HepG2 (cell line): Measurements from ENCODE around the gene SLF1. TPM values are rescaled to one million over a fixed set of nuclear protein-coding genes. Genes with fewer than 3 reads are reported as not detected.

Experiments used
- ATAC-seq: fragments of 200-7000 bp; cut with Tn5 transposase; 3 replicates; pipeline ENCODE4 v1.9.1; 2020; ENCODE audit warnings: mild to moderate bottlenecking, moderate library complexity
- BruUV-seq: library from RNA; stranded (reverse); fragments of 400-500 nt; replicated peaks from 2 replicates; lab custom pipeline; 2021; lab: Mats Ljungman, UMichigan
- CTCF ChIA-PET: fragments of 300-600 bp; formaldehyde crosslinking; extraction: SDS; loops from one replicate; lab custom pipeline; 2021; ENCODE audit warnings: low total read pairs, inconsistent platforms, low intra/inter-chr PET ratio; lab: Yijun Ruan, JAX
- POLR2A ChIA-PET: fragments of 350-600 bp; sonication (Branson Sonifier 250); formaldehyde crosslinking; loops from one replicate; lab custom pipeline; 2020; ENCODE audit warnings: antibody characterized with exemption, inconsistent platforms; lab: Yijun Ruan, JAX
- DNase-seq: peaks from one replicate; pipeline ENCODE4 v3.0.0-alpha.2; 2015; ENCODE audit warnings: low spot score
- FAIRE-seq: peaks from 3 replicates; lab custom pipeline; 2011; peaks lifted over from hg19 to GRCh38; lab: Jason Lieb, UNC
- H2AFZ ChIP-seq: one replicate; pipeline ENCODE4 v1.6.1; 2011; ENCODE audit warnings: low read length, inconsistent platforms
- H3K27ac ChIP-seq: fragments of 300-600 bp; 3 replicates; pipeline ENCODE4 v1.8.0; 2011; ENCODE audit warnings: mixed run types, mild to moderate bottlenecking, mixed read lengths, low read length, inconsistent platforms; ENCODE audit not compliant: insufficient read depth; ENCODE audit errors: extremely low read length
- H3K27me3 ChIP-seq, 2 experiments: fragments of 200-600 bp in 1 of 2; 2 replicates in 1 of 2; 3 replicates in 1 of 2; pipeline versions ENCODE4 v1.6.0 to v1.8.0; 2011; ENCODE audit warnings: low read length in 2 of 2, mild to moderate bottlenecking in 2 of 2, moderate library complexity in 2 of 2, inconsistent platforms in 1 of 2; ENCODE audit not compliant: insufficient read depth in 2 of 2, control insufficient read depth in 1 of 2
- H3K36me3 ChIP-seq, 2 experiments: fragments of 200-600 bp in 1 of 2; replicated peaks in 1 of 2; 2 replicates in 1 of 2; 3 replicates in 1 of 2; pipeline versions ENCODE4 v1.5.1 to v1.8.0; 2011; ENCODE audit warnings: low read length in 2 of 2, inconsistent platforms in 1 of 2; ENCODE audit not compliant: insufficient read depth in 2 of 2, control insufficient read depth in 1 of 2
- H3K4me1 ChIP-seq: 2 replicates; pipeline ENCODE4 v1.5.1; 2012; ENCODE audit warnings: low read length, inconsistent platforms; ENCODE audit not compliant: insufficient read depth
- H3K4me2 ChIP-seq: 2 replicates; pipeline ENCODE4 v1.6.0; 2011; ENCODE audit warnings: low read depth, low read length, inconsistent platforms
- H3K4me3 ChIP-seq, 3 experiments: fragments of 200-600 bp in 1 of 3; sonication (generic), shearing (Covaris generic) in 1 of 3; replicated peaks in 1 of 3; 2 replicates each; pipeline ENCODE4 v1.5.1; 2011 to 2016; ENCODE audit warnings: low read length in 3 of 3, inconsistent platforms in 2 of 3, low read depth in 2 of 3, mild to moderate bottlenecking in 2 of 3, control low read depth in 1 of 3, mixed read lengths in 1 of 3; ENCODE audit not compliant: insufficient read depth in 1 of 3
- H3K79me2 ChIP-seq: one replicate; pipeline ENCODE4 v1.6.1; 2011; ENCODE audit warnings: low read length, inconsistent platforms; ENCODE audit not compliant: insufficient read depth
- H3K9ac ChIP-seq: 2 replicates; pipeline ENCODE4 v1.6.0; 2011; ENCODE audit warnings: mild to moderate bottlenecking, low read depth, low read length, inconsistent platforms; ENCODE audit not compliant: insufficient read depth
- H3K9me3 ChIP-seq: 2 replicates; pipeline ENCODE4 v1.5.1; 2012; ENCODE audit warnings: mild to moderate bottlenecking, low read length
- H4K20me1 ChIP-seq: 2 replicates; pipeline ENCODE4 v1.6.0; 2011; ENCODE audit warnings: inconsistent platforms, mild to moderate bottlenecking, low read length, moderate library complexity; ENCODE audit not compliant: insufficient read depth
- AHR ChIP-seq: IDR thresholded peaks from 2 replicates; pipeline ENCODE4 v1.6.1; 2018; ENCODE audit warnings: missing genetic modification reagents, missing compliant biosample characterization
- CCDC6 ChIP-seq: sonication (generic); formaldehyde crosslinking; IDR thresholded peaks from 2 replicates; pipeline ENCODE4 v1.8.1; 2022; ENCODE audit warnings: mild to moderate bottlenecking, missing genetic modification reagents, moderate library complexity
- CEBPG ChIP-seq: IDR thresholded peaks from 2 replicates; pipeline ENCODE4 v1.6.1; 2016
- DPF2 ChIP-seq: sonication (generic); formaldehyde crosslinking; IDR thresholded peaks from 2 replicates; pipeline ENCODE4 v1.4.0; 2020; ENCODE audit warnings: mild to moderate bottlenecking, low read depth, missing genetic modification reagents, borderline replicate concordance
- ESRRA ChIP-seq: sonication (generic); formaldehyde crosslinking; IDR thresholded peaks from 2 replicates; pipeline ENCODE4 v1.5.1; 2020; ENCODE audit warnings: mild to moderate bottlenecking, low read depth, missing genetic modification reagents
- POGZ ChIP-seq: sonication (generic); formaldehyde crosslinking; IDR thresholded peaks from 2 replicates; pipeline ENCODE4 v1.4.0; 2020; ENCODE audit warnings: mild to moderate bottlenecking, missing genetic modification reagents
- SKI ChIP-seq: fragments of 450-650 bp; IDR thresholded peaks from one replicate; pipeline ENCODE4 v1.6.1; 2018; ENCODE audit warnings: mild to moderate bottlenecking; ENCODE audit not compliant: partially characterized antibody
- TEAD3 ChIP-seq: optimal IDR thresholded peaks from 2 replicates; pipeline ENCODE3; 2016; ENCODE audit warnings: borderline replicate concordance
- ZNF572 ChIP-seq: sonication (generic); formaldehyde crosslinking; IDR thresholded peaks from 2 replicates; pipeline ENCODE4 v1.5.1; 2020; ENCODE audit warnings: mild to moderate bottlenecking, missing genetic modification reagents
- WGBS: methylation state at CpG from one replicate; pipeline ENCODE4 v1.1.6; 2017; ENCODE audit warnings: low lambda C conversion rate; 5-methylcytosine and 5-hydroxymethylcytosine counted together
- in situ Hi-C: cut with HindIII; loops from 2 replicates; pipeline ENCODE4 v1.10.0; 2017; ENCODE audit warnings: low pct_unique_long_range_greater_than_20kb; ENCODE audit not compliant: extremely low pct_ligation_motif_present
- intact Hi-C: fragments of 100-400 bp; cut with micrococcal nuclease; formaldehyde crosslinking; loops from one replicate; pipeline ENCODE4 v1.10.0; 2022; ENCODE audit not compliant: unreplicated experiment
- polyA plus RNA-seq, 8 experiments: library from polyadenylated mRNA; depleted of rRNA in 3 of 8; stranded (reverse) in 7 of 8; unstranded in 1 of 8; fragments of >200 nt; fragmentation: Illumina TruSeq in 4 of 8; extraction: Trizol in 4 of 8; gene quantifications; 2 replicates each; pipeline versions ENCODE4 v1.2.1 to v1.2.3, GENCODE V29; 2011 to 2016; ENCODE audit warnings: low read depth in 4 of 8, missing spikeins in 1 of 8, mixed read lengths in 1 of 8; ENCODE audit not compliant: insufficient read depth in 1 of 8
- total RNA-seq, 5 experiments: library from RNA; depleted of rRNA; stranded (reverse); fragments of >200 nt; fragmentation: Illumina TruSeq; extraction: Trizol; gene quantifications; 2 replicates each; pipeline ENCODE4 v1.2.3, GENCODE V29; 2016; ENCODE audit warnings: low read depth in 1 of 5

Gene SLF1
- total and polyA plus RNA-seq, 2 of the 13 experiments (the other 11 are each of a cell fraction or from before 2014, with no cell fraction given), result 2.1 to 9.1 TPM

DNA sequence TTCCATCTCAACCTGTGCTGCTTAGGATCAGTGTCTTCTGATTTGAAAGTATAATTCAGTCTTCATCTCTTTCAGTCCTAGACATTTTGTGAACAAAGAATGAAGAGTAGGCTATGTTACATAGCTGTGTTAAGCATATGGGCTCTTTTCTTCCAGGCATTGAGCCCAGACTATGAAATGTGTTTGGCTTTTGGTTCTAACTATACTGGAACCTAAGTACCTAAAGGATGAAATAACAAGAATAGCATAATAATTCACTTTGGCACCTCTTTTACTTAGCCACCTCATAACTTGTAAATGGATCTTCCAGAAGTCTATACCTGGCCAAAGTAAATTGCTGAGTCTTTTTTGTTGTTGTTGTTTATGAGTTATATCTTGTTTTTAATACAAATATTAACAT is 71.4 kb downstream of the SLF1 start (continued):
- TF ChIP-seq POGZ (CRISPR knock-in tag), result no peak
- TF ChIP-seq ESRRA, result no peak
- no peak for TF ChIP-seq AHR (CRISPR knock-in tag)
- TF ChIP-seq CEBPG (CRISPR knock-in tag), result no peak
- no peak for TF ChIP-seq DPF2 (CRISPR knock-in tag)
- TF ChIP-seq, all 625 proteins: peak for 0

DNA sequence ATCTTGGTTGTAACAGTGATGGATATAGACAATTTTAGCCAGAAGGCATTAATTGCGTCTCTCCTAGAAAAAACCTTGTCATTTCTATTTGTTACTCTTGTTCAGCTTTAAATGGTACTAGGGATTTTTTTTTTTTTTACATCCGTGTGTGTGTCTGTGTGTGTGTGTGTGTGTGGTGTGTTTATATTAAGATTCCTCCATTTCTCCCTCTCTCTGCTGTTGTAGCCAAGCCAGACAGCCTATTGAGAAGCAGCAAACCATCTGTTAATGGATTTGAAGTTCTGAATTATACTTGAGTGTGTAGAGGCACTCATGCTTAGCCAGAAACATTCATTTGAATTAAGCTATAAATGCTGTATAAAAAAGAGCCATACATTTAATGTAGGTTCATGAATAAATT is 72.3 kb downstream of the SLF1 start:
- no peak overlapping the region for H3K4me2 ChIP-seq
- DNase-seq (no peak), ATAC-seq (no peak), FAIRE-seq (no peak)
- ChIA-PET CTCF (no interaction called here), POLR2A (no interaction called here)
- H3K9ac ChIP-seq, result no peak overlapping the region
- H3K27me3 ChIP-seq, result no peaks in the 10 kb centered on the region
- no TSS peak for BruUV-seq
- no peak overlapping the region for H2AFZ ChIP-seq
- intact Hi-C loops (no loop called here), in situ Hi-C loops (no loop called here)
- H4K20me1 ChIP-seq, result no peaks in the 10 kb centered on the region
- WGBS, result 98% methylated on average over 2 of the region's 2 CpGs
- no peak for TF ChIP-seq CCDC6 (CRISPR knock-in tag)
- no peaks in the 10 kb centered on the region for H3K4me1 ChIP-seq
- no peaks in the 10 kb centered on the region for H3K9me3 ChIP-seq
- peaks cover 0 to 15% of the 10 kb centered on the region in 2 experiments; a peak in 3 of 5 replicates for H3K36me3 ChIP-seq
- no peaks in the 10 kb centered on the region for H3K79me2 ChIP-seq
- no peak overlapping the region for H3K27ac ChIP-seq
- H3K4me3 ChIP-seq, result no peak overlapping the region

DNA sequence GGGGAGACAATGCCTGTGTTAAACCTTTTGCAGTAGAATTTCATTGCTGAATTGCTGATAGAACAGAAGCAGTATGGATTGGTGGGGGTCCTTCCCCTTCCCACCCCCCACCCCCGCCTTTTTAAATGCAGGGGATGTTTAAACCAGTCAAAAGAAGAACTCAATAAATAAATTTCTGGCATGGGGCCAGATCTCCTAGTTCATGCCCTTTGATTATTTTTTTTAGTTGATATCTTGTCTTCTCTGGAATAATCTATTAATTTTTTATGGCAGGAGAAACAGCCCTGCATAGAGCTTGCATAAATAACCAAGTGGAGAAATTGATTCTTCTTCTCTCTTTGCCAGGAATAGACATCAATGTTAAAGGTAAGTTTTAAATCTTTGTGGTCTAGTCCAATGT is 72.8 kb downstream of the SLF1 start:
- Histone ChIP-seq H3K9ac (no peak overlapping the region), H3K27me3 (no peaks in the 10 kb centered on the region), H4K20me1 (no peaks in the 10 kb centered on the region), H3K36me3 (peaks cover 0 to 15% of the 10 kb centered on the region in 2 experiments; a peak in 3 of 5 replicates), H3K4me1 (no peaks in the 10 kb centered on the region), H3K4me2 (no peak overlapping the region), H3K9me3 (no peaks in the 10 kb centered on the region), H3K79me2 (no peaks in the 10 kb centered on the region), H3K4me3 (no peak overlapping the region), H2AFZ (no peak overlapping the region), H3K27ac (no peak overlapping the region)
- no peak for FAIRE-seq
- TF ChIP-seq SKI (no peak), TEAD3 (CRISPR knock-in tag) (no peak), ZNF572 (no peak)
- no TSS peak for BruUV-seq
- 91% methylated on average over 1 of the region's 1 CpG for WGBS
- ATAC-seq, result no peak
- ChIA-PET POLR2A (no interaction called here), CTCF (no interaction called here)
- in situ Hi-C loops (no loop called here), intact Hi-C loops (no loop called here)
- no peak for DNase-seq
